ENCODE results near the gene PSD4. TPM values are rescaled to one million over a fixed set of nuclear protein-coding genes. Genes with fewer than 3 reads are reported as not detected.

PSD4 gene
- total and polyA plus RNA-seq, 10 of the 15 experiments (the other 5 are each of a cell fraction or from before 2014, with no cell fraction given) = 0.68 to 114 (median 35.1) TPM

GRCh38 chr2:113225263-113226259 lies 51.8 kb downstream of the PSD4 start:
- no peak overlapping the region for H2AFZ ChIP-seq (ENCODE audit: control insufficient read depth, low read depth, low read length)
- ChIA-PET POLR2A (no interaction called here), SMC1A (ENCODE audit: uncharacterized antibody, unreplicated experiment) (no interaction called here), RAD21 (ENCODE audit: unreplicated experiment) (no interaction called here), CTCF (interaction anchor here (0.9 kb wide), 1 partner anchor 145 kb away, joined by 3 read pairs; no protein-coding TSS in a partner anchor)
- no peak for DNase-seq (ENCODE audit: low read depth, low spot score)
- in situ Hi-C loops (cut with MboI) = no loop called here
- 51% methylated on average over 10 of the region's 12 CpGs for WGBS (ENCODE audit: insufficient coverage, insufficient replicate concordance, low lambda C conversion rate, missing lambda C conversion rate)
- no peak for FAIRE-seq
- ATAC-seq = no peak
- H3K4me3 ChIP-seq = no peak overlapping the region
- no TSS peak for BruUV-seq (replicated peaks)
- no peaks in the 10 kb centered on the region for H4K20me1 ChIP-seq (ENCODE audit: control insufficient read depth, insufficient read depth)
- H3K9ac ChIP-seq (ENCODE audit: control insufficient read depth, insufficient read depth, low read length) = no peak overlapping the region
- H3K79me2 ChIP-seq (ENCODE audit: control insufficient read depth, insufficient read depth, low read length) = no peaks in the 10 kb centered on the region
- H3K4me1 ChIP-seq (ENCODE audit: control insufficient read depth, insufficient read depth, low read length) = no peaks in the 10 kb centered on the region
- no peaks in the 10 kb centered on the region for H3K36me3 ChIP-seq (ENCODE audit: control insufficient read depth in 2 of 2, insufficient read depth in 2 of 2, low read length in 1 of 2)
- H3K27me3 ChIP-seq (replicated peaks in 1 of 2; ENCODE audit: control insufficient read depth in 2 of 2, insufficient read depth in 2 of 2, low read length in 1 of 2) = no peaks in the 10 kb centered on the region; a peak in 2 of 4 replicates
- intact Hi-C loops (cut with micrococcal nuclease; ENCODE audit: unreplicated experiment) = no loop called here
- no peaks in the 10 kb centered on the region for H3K9me3 ChIP-seq (replicated peaks; ENCODE audit: control insufficient read depth, insufficient read depth, low read length)
- no peak overlapping the region for H3K27ac ChIP-seq (ENCODE audit: control insufficient read depth, insufficient read depth)
- TF ChIP-seq EGR1 (IDR thresholded peaks at IDR 0.05; ENCODE audit: borderline replicate concordance in 1 of 2, low read depth in 2 of 2, low read length in 2 of 2) (no peak), ZNF687 (IDR thresholded peaks at IDR 0.05) (no peak), MLLT1 (IDR thresholded peaks at IDR 0.05) (no peak), FOXK2 (IDR thresholded peaks at IDR 0.05) (no peak), SIN3A (IDR thresholded peaks at IDR 0.05; ENCODE audit: low read depth, low read length) (no peak), IRF5 (IDR thresholded peaks at IDR 0.05; ENCODE audit: borderline replicate concordance) (no peak), ZBED1 (IDR thresholded peaks at IDR 0.05; ENCODE audit: borderline replicate concordance) (no peak), TCF12 (IDR thresholded peaks at IDR 0.05; ENCODE audit: low read depth, low read length) (no peak), ZNF217 (IDR thresholded peaks at IDR 0.05) (no peak), BCLAF1 (IDR thresholded peaks at IDR 0.05) (no peak)
- H3K4me2 ChIP-seq (ENCODE audit: control insufficient read depth, insufficient read depth) = no peak overlapping the region

All from GM12878 (cell line).